HepG2 (cell line): ENCODE data around the gene AGO4. TPM values are rescaled to one million over a fixed set of nuclear protein-coding genes. Genes with fewer than 3 reads are reported as not detected.

Experiments used
- CEBPB ChIP-seq: IDR thresholded peaks from 2 replicates; pipeline ENCODE4 v1.6.1; 2011; ENCODE audit warnings: low read depth, low read length, improper control_type of control experiment, borderline replicate concordance
- HMG20B ChIP-seq: conservative IDR thresholded peaks from 2 replicates; pipeline ENCODE4 v1.6.1; 2016; ENCODE audit warnings: missing genetic modification reagents, missing compliant biosample characterization
- HNRNPUL1 ChIP-seq: fragments of 200-400 bp; formaldehyde crosslinking; IDR thresholded peaks from 2 replicates; pipeline ENCODE4 v1.6.1; 2017; ENCODE audit warnings: low read depth, mild to moderate bottlenecking, low read length, moderate library complexity
- HOXD1 ChIP-seq: sonication (generic); formaldehyde crosslinking; IDR thresholded peaks from 2 replicates; pipeline ENCODE4 v1.5.0; 2020; ENCODE audit warnings: missing genetic modification reagents
- IRF2 ChIP-seq: IDR thresholded peaks from 2 replicates; pipeline ENCODE4 v1.6.1; 2018; ENCODE audit warnings: missing genetic modification reagents, missing compliant biosample characterization
- KLF12 ChIP-seq: sonication (generic); formaldehyde crosslinking; IDR thresholded peaks from 2 replicates; pipeline ENCODE4 v1.4.0; 2020; ENCODE audit warnings: missing genetic modification reagents, borderline replicate concordance
- MIXL1 ChIP-seq: IDR thresholded peaks from 2 replicates; pipeline ENCODE4 v1.6.1; 2016
- MTA3 ChIP-seq: sonication (generic); formaldehyde crosslinking; IDR thresholded peaks from 2 replicates; pipeline ENCODE4 v1.4.0; 2020; ENCODE audit warnings: missing genetic modification reagents
- NR1H2 ChIP-seq: sonication (generic); formaldehyde crosslinking; IDR thresholded peaks from 2 replicates; pipeline ENCODE4 v1.8.1; 2022; ENCODE audit warnings: low read depth, missing genetic modification reagents, borderline replicate concordance
- POLR2A ChIP-seq, 2 experiments: IDR thresholded peaks; 2 replicates each; pipeline ENCODE4 v1.6.1; 2011; ENCODE audit warnings: low read depth in 2 of 2, low read length in 2 of 2, mild to moderate bottlenecking in 1 of 2, moderate library complexity in 1 of 2; ENCODE audit not compliant: insufficient read depth in 1 of 2
- SOX13 ChIP-seq, 3 experiments: fragments of 450-650 bp in 1 of 3; sonication (generic) in 1 of 3; formaldehyde crosslinking in 1 of 3; IDR thresholded peaks in 2 of 3; conservative IDR thresholded peaks in 1 of 3; 2 replicates each; pipeline versions ENCODE4 v1.5.0 to v1.6.1; 2016 to 2020; ENCODE audit warnings: antibody characterized with exemption in 1 of 3, mild to moderate bottlenecking in 1 of 3, missing compliant biosample characterization in 1 of 3, missing genetic modification reagents in 1 of 3, moderate library complexity in 1 of 3
- TRAFD1 ChIP-seq: sonication (generic); formaldehyde crosslinking; IDR thresholded peaks from 2 replicates; pipeline ENCODE4 v1.5.1; 2020; ENCODE audit warnings: missing genetic modification reagents, mild to moderate bottlenecking, borderline replicate concordance
- ZBTB8A ChIP-seq: sonication (generic); formaldehyde crosslinking; IDR thresholded peaks from 2 replicates; pipeline ENCODE4 v1.4.0; 2020; ENCODE audit warnings: mild to moderate bottlenecking, low read depth, missing genetic modification reagents, borderline replicate concordance
- ZFP36L1 ChIP-seq: sonication (generic); formaldehyde crosslinking; IDR thresholded peaks from 2 replicates; pipeline ENCODE4 v1.8.0; 2022; ENCODE audit warnings: mild to moderate bottlenecking, missing genetic modification reagents, moderate library complexity
- ZFP91 ChIP-seq: sonication (generic); formaldehyde crosslinking; IDR thresholded peaks from 2 replicates; pipeline ENCODE4 v1.9.0; 2022; ENCODE audit warnings: missing genetic modification reagents, mild to moderate bottlenecking, borderline replicate concordance
- ZNF224 ChIP-seq: sonication (generic); formaldehyde crosslinking; IDR thresholded peaks from 2 replicates; pipeline ENCODE4 v1.5.0; 2020; ENCODE audit warnings: mild to moderate bottlenecking, missing genetic modification reagents
- ZNF264 ChIP-seq: sonication (generic); formaldehyde crosslinking; IDR thresholded peaks from 2 replicates; pipeline ENCODE4 v1.4.0; 2020; ENCODE audit warnings: missing genetic modification reagents
- ZNF274 ChIP-seq: sonication (generic); formaldehyde crosslinking; IDR thresholded peaks from 2 replicates; pipeline ENCODE4 v1.5.1; 2020; ENCODE audit warnings: mild to moderate bottlenecking, missing genetic modification reagents
- ZNF362 ChIP-seq: sonication (generic); formaldehyde crosslinking; IDR thresholded peaks from 2 replicates; pipeline ENCODE4 v1.4.0; 2020; ENCODE audit warnings: missing genetic modification reagents, mild to moderate bottlenecking, borderline replicate concordance
- ZNF446 ChIP-seq: sonication (generic); formaldehyde crosslinking; IDR thresholded peaks from 2 replicates; pipeline ENCODE4 v1.5.0; 2020; ENCODE audit warnings: mild to moderate bottlenecking, missing genetic modification reagents
- ZNF737 ChIP-seq: sonication (generic); formaldehyde crosslinking; IDR thresholded peaks from 2 replicates; pipeline ENCODE4 v1.5.0; 2020; ENCODE audit warnings: missing genetic modification reagents, mild to moderate bottlenecking, borderline replicate concordance
- ZNF883 ChIP-seq: sonication (generic); formaldehyde crosslinking; IDR thresholded peaks from 2 replicates; pipeline ENCODE4 v1.5.1; 2020; ENCODE audit warnings: mild to moderate bottlenecking, missing genetic modification reagents; ENCODE audit errors: not compliant biosample characterization
- ZSCAN22 ChIP-seq: sonication (generic); formaldehyde crosslinking; IDR thresholded peaks from 2 replicates; pipeline ENCODE4 v1.4.0; 2020; ENCODE audit warnings: mild to moderate bottlenecking, missing genetic modification reagents
- polyA plus RNA-seq, 8 experiments: library from polyadenylated mRNA; depleted of rRNA in 3 of 8; stranded (reverse) in 7 of 8; unstranded in 1 of 8; fragments of >200 nt; fragmentation: Illumina TruSeq in 4 of 8; extraction: Trizol in 4 of 8; gene quantifications; 2 replicates each; pipeline versions ENCODE4 v1.2.1 to v1.2.3, GENCODE V29; 2011 to 2016; ENCODE audit warnings: low read depth in 4 of 8, missing spikeins in 1 of 8, mixed read lengths in 1 of 8; ENCODE audit not compliant: insufficient read depth in 1 of 8
- total RNA-seq, 5 experiments: library from RNA; depleted of rRNA; stranded (reverse); fragments of >200 nt; fragmentation: Illumina TruSeq; extraction: Trizol; gene quantifications; 2 replicates each; pipeline ENCODE4 v1.2.3, GENCODE V29; 2016; ENCODE audit warnings: low read depth in 1 of 5
- TF ChIP-seq, protein P1 (sequence below): sonication (generic); formaldehyde crosslinking; IDR thresholded peaks from 2 replicates; pipeline ENCODE4 v1.4.0; 2020; ENCODE audit warnings: missing genetic modification reagents

AGO4 gene
- total and polyA plus RNA-seq, 2 of the 13 experiments (the other 11 are each of a cell fraction or from before 2014, with no cell fraction given): 6.0 to 13.8 TPM

- TF ChIP-seq KLF12 (CRISPR knock-in tag) (peak; percentile 57; the same call in 1 of the 2 replicates), ZNF737 (CRISPR knock-in tag) (no peak), ZNF362 (CRISPR knock-in tag) (no peak; the same call in 1 of the 2 replicates), HMG20B (CRISPR knock-in tag) (no peak), ZNF264 (no peak), HNRNPUL1 (no peak), ZSCAN22 (CRISPR knock-in tag) (no peak), POLR2A (IDR thresholded peaks at IDR 0.05; ENCODE audit: insufficient read depth in 1 of 2, low read depth in 2 of 2, low read length in 2 of 2) (peak; percentile 39 to 83; a peak in 3 of 4 replicates), ZNF274 (CRISPR knock-in tag) (peak; percentile 70; the same call in 1 of the 2 replicates), NR1H2 (CRISPR knock-in tag) (no peak), CEBPB (no peak), ZNF224 (CRISPR knock-in tag) (no peak), MTA3 (no peak), ZNF883 (CRISPR knock-in tag) (peak; percentile 58), ZNF446 (peak; percentile 17; the same call in 1 of the 2 replicates), MIXL1 (no peak), HOXD1 (CRISPR knock-in tag) (no peak), ZFP91 (CRISPR knock-in tag) (peak; percentile 28; the same call in 1 of the 2 replicates), ZBTB8A (CRISPR knock-in tag) (no peak), IRF2 (CRISPR knock-in tag) (no peak), ZFP36L1 (CRISPR knock-in tag) (no peak), SOX13 (IDR thresholded peaks at IDR 0.05) (no peak), SOX13 (CRISPR knock-in tag; conservative IDR thresholded peaks at IDR 0.05 in 1 of 2, IDR thresholded peaks at IDR 0.05 in 1 of 2) (peak in 1 of 2 experiments; percentile 47; a peak in 1 of 4 replicates), TRAFD1 (no peak)
- TF ChIP-seq, protein P1, sequence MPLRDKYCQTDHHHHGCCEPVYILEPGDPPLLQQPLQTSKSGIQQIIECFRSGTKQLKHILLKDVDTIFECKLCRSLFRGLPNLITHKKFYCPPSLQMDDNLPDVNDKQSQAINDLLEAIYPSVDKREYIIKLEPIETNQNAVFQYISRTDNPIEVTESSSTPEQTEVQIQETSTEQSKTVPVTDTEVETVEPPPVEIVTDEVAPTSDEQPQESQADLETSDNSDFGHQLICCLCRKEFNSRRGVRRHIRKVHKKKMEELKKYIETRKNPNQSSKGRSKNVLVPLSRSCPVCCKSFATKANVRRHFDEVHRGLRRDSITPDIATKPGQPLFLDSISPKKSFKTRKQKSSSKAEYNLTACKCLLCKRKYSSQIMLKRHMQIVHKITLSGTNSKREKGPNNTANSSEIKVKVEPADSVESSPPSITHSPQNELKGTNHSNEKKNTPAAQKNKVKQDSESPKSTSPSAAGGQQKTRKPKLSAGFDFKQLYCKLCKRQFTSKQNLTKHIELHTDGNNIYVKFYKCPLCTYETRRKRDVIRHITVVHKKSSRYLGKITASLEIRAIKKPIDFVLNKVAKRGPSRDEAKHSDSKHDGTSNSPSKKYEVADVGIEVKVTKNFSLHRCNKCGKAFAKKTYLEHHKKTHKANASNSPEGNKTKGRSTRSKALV (CRISPR knock-in tag): no peak
Observed at GRCh38 chr1:35882945-35883634, 75.3 kb downstream of the AGO4 start, which contains the start of gene AGO1 (continued).
